Eye (tissue), 1 donor: ENCODE data around the gene EVI5.

Experiments used
- DNase-seq: peaks from one replicate; pipeline ENCODE4 v3.0.0-alpha.2; 2015

Gene EVI5

GRCh38 chr1:92481971-92482664, 302.8 kb downstream of the EVI5 start:
- peak; percentile 81 for DNase-seq

DNA sequence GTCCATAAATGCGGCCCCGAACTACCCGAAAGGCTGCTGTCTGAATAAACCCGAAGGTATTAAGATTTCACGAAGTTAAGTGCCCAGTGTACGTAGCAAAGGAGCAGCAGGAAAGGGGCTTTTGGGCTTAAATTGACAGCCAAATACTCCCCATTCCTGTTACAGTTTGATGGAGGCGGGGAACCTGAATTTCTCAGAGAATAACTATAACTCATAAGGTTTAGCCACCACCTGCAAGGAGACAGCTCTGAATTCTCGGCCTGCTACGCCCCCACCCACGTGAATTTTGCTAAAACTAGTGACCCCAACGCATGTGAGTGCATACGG, 303.3 kb downstream of the EVI5 start:
- DNase-seq, result no peak

- peak; percentile 69 for DNase-seq
These were observed 303.9 kb downstream of the EVI5 start for GRCh38 chr1:92480813-92481598.

DNA sequence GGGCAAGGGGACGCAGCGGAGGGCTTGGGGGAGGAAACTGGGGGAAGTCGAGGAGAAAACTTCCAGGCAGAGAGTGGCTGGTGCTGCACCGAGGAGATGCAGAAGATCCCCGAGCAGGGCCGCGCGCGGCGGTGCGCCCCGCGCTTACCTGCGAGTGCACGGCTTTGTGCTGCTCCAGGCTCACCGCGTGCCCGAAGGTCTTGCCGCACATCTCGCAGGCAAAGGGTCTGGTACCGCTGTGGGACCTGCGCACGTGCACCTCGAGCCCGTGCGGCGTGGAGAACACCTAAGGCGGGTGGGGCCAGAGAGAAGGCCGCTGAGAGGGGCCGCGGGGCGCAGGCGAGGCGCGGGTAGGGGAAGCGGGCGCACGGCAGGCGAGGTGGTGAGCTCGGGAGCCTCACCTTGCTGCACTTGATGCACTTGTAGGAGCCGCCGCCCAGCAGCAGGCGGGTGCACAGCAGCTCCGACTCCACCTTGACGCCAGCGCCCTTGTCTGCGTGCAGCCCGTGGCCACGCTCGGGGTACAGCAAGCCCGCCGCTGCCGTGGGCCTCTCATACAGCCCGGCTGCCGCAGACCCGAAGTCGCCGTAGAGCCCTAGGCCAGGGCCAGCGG, 304.6 kb downstream of the EVI5 start:
- DNase-seq, result peak; percentile 49

GRCh38 chr1:92479587-92479986, 305.3 kb downstream of the EVI5 start:
- DNase-seq, result no peak

GRCh38 chr1:92478393-92478792, 306.5 kb downstream of the EVI5 start:
- DNase-seq, result no peak

- DNase-seq, result no peak
These were observed 308.8 kb downstream of the EVI5 start for GRCh38 chr1:92476071-92476631.

GRCh38 chr1:92475029-92475428, 309.9 kb downstream of the EVI5 start:
- DNase-seq, result no peak

GRCh38 chr1:92473781-92474495, 311.0 kb downstream of the EVI5 start:
- DNase-seq, result no peak

DNA sequence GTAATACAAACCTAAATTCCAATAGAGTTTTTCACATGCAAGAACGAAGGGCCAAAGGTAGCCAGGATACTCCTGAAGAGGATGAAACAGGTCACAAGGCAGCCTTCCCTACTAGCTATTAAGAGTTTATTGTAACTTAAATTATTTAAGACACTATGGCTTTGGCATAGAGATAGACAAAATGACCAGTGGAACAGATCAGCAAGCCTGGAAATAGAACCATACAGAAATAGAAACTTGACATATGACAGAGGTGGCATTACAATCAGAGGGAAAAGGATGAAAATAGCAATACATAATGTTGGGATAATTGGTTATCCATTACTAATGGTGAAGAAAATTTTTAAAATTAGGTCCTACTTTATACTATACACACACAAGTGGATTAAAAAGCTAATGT, 314.7 kb downstream of the EVI5 start:
- no peak for DNase-seq

GRCh38 chr1:92466683-92467352, 318.1 kb downstream of the EVI5 start:
- no peak for DNase-seq

GRCh38 chr1:92465256-92465647, 319.7 kb downstream of the EVI5 start:
- no peak for DNase-seq

- DNase-seq, result no peak
These were observed 320.2 kb downstream of the EVI5 start for GRCh38 chr1:92464588-92465255.

- DNase-seq, result no peak
These were observed 323.4 kb downstream of the EVI5 start for GRCh38 chr1:92461364-92462097.

DNA sequence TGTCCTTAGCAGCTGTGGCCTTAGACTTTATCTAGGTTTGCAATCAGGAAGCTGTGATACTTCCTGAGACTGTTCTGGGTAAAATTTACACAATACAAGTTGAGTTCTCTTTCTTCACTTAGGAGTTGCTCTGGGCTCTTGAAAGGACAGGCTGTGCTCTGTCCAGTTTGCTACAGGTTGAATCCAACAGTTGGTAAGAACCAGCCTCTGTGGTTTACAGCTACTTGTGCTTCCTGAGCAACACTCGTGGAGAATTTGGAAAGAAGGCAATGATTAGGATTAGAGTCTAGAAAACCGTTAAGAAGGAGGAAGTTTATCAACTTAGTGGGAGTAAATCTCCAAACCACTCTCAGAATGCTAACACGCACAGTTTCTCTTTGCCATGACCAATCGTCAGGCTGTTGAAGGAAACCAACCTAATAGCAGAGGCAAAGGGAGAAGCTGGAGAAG, 325.0 kb downstream of the EVI5 start:
- no peak for DNase-seq
